Endothelial cell of umbilical vein (primary cell): Measurements from ENCODE around the gene MYO6. TPM values are rescaled to one million over a fixed set of nuclear protein-coding genes. Genes with fewer than 3 reads are reported as not detected.

Experiments used
- BruUV-seq: library from RNA; stranded (reverse); fragments of 400-500 nt; replicated peaks from 2 replicates; lab custom pipeline; 2021; lab: Mats Ljungman, UMichigan
- CTCF ChIA-PET: fragments of 300-600, 350-600 bp; sonication (Branson Sonifier 250); formaldehyde crosslinking; loops from one replicate; lab custom pipeline; 2021; ENCODE audit warnings: antibody characterized with exemption, inconsistent platforms; lab: Charles Lee
- POLR2A ChIA-PET: fragments of 300-600, 350-600 bp; sonication (Branson Sonifier 250); formaldehyde crosslinking; loops from one replicate; lab custom pipeline; 2021; ENCODE audit warnings: antibody characterized with exemption, inconsistent platforms; lab: Charles Lee
- DNase-seq: peaks from one replicate; pipeline ENCODE4 v3.0.0-alpha.2; 2011; ENCODE audit warnings: low read depth, low spot score
- FAIRE-seq: peaks from 2 replicates; lab custom pipeline; 2011; peaks lifted over from hg19 to GRCh38; lab: Jason Lieb, UNC
- H2AFZ ChIP-seq: 2 replicates; pipeline ENCODE4 v1.6.0; 2012; ENCODE audit warnings: low read depth, low read length, control low read depth, inconsistent platforms
- H3K27ac ChIP-seq: 2 replicates; pipeline ENCODE4 v1.5.1; 2011; ENCODE audit warnings: low read depth, mild to moderate bottlenecking, control low read depth, low read length, moderate library complexity; ENCODE audit not compliant: insufficient read depth
- H3K27me3 ChIP-seq, 2 experiments: 2 replicates each; pipeline versions ENCODE4 v1.6.0 to v1.6.1; 2011; ENCODE audit warnings: low read length in 2 of 2, mixed read lengths in 1 of 2; ENCODE audit not compliant: control insufficient read depth in 2 of 2, insufficient read depth in 2 of 2
- H3K36me3 ChIP-seq, 2 experiments: 2 replicates in 1 of 2; 3 replicates in 1 of 2; pipeline ENCODE4 v1.5.1; 2011; ENCODE audit warnings: low read length in 2 of 2, mild to moderate bottlenecking in 1 of 2, moderate library complexity in 1 of 2; ENCODE audit not compliant: control insufficient read depth in 2 of 2, insufficient read depth in 2 of 2; ENCODE audit errors: extremely low read depth in 1 of 2
- H3K4me1 ChIP-seq: 3 replicates; pipeline ENCODE4 v1.5.1; 2011; ENCODE audit warnings: mild to moderate bottlenecking, low read length; ENCODE audit not compliant: control insufficient read depth, insufficient read depth; ENCODE audit errors: extremely low read depth
- H3K4me2 ChIP-seq: 2 replicates; pipeline ENCODE4 v1.6.1; 2011; ENCODE audit warnings: low read length, control low read depth, mixed read lengths; ENCODE audit not compliant: insufficient read depth
- H3K4me3 ChIP-seq, 3 experiments: fragments of 200-600 bp in 1 of 3; sonication (generic), shearing (Covaris generic) in 1 of 3; replicated peaks in 1 of 3; 2 replicates each; pipeline ENCODE4 v1.5.1; 2011 to 2016; ENCODE audit warnings: control low read depth in 3 of 3, low read length in 3 of 3, mild to moderate bottlenecking in 2 of 3, inconsistent platforms in 1 of 3, low read depth in 1 of 3, moderate library complexity in 1 of 3; ENCODE audit not compliant: insufficient read depth in 1 of 3
- H3K79me2 ChIP-seq: 2 replicates; pipeline ENCODE4 v1.6.0; 2012; ENCODE audit warnings: low read length, inconsistent platforms; ENCODE audit not compliant: control insufficient read depth, insufficient read depth
- H3K9ac ChIP-seq: replicated peaks from 2 replicates; pipeline ENCODE3; 2011; ENCODE audit warnings: low read length, control low read depth; ENCODE audit not compliant: insufficient read depth; ENCODE audit errors: extremely low read depth
- H3K9me1 ChIP-seq: replicated peaks from 3 replicates; pipeline ENCODE4 v1.6.0; 2011; ENCODE audit warnings: mild to moderate bottlenecking, low read length; ENCODE audit not compliant: control insufficient read depth, insufficient read depth; ENCODE audit errors: extremely low read depth
- H3K9me3 ChIP-seq: replicated peaks from 2 replicates; pipeline ENCODE4 v1.5.1; 2012; ENCODE audit warnings: low read length, inconsistent platforms; ENCODE audit not compliant: control insufficient read depth, insufficient read depth
- H4K20me1 ChIP-seq: replicated peaks from 2 replicates; pipeline ENCODE3; 2011; ENCODE audit warnings: mild to moderate bottlenecking, low read length; ENCODE audit not compliant: control insufficient read depth, insufficient read depth; ENCODE audit errors: extremely low read depth
- EZH2 ChIP-seq: IDR thresholded peaks from 2 replicates; pipeline ENCODE4 v1.6.1; 2012; ENCODE audit warnings: borderline replicate concordance, low read depth, mild to moderate bottlenecking, moderate library complexity, low read length, inconsistent platforms; ENCODE audit not compliant: severe bottlenecking
- FOS ChIP-seq: IDR thresholded peaks from 2 replicates; pipeline ENCODE4 v1.6.1; 2011; ENCODE audit warnings: mild to moderate bottlenecking, low read length, moderate library complexity, borderline replicate concordance; ENCODE audit not compliant: insufficient read depth
- GATA2 ChIP-seq: IDR thresholded peaks from 2 replicates; pipeline ENCODE4 v1.7.0; 2011; ENCODE audit warnings: low read depth, mild to moderate bottlenecking, moderate library complexity, mixed read lengths, low read length; ENCODE audit not compliant: insufficient read length, insufficient read depth
- JUN ChIP-seq: IDR thresholded peaks from 2 replicates; pipeline ENCODE4 v1.6.1; 2011; ENCODE audit warnings: borderline replicate concordance, low read depth; ENCODE audit not compliant: insufficient read length, insufficient read depth
- MYC ChIP-seq: IDR thresholded peaks from one replicate; pipeline ENCODE4 v1.6.1; 2011; ENCODE audit warnings: mild to moderate bottlenecking, low read depth, low read length
- POLR2A ChIP-seq: IDR thresholded peaks from 2 replicates; pipeline ENCODE4 v1.6.1; 2012; ENCODE audit warnings: low read depth, mild to moderate bottlenecking, control low read depth, low read length
- POLR2AphosphoS5 ChIP-seq: IDR thresholded peaks from 2 replicates; pipeline ENCODE4 v1.6.1; 2012; ENCODE audit warnings: low read depth, mild to moderate bottlenecking, control low read depth, low read length, moderate library complexity; ENCODE audit not compliant: insufficient read depth
- dilution Hi-C: fragments of 300-500 bp; cut with MboI; formaldehyde crosslinking; loops from one replicate; pipeline ENCODE4 v1.15.0; 2019; ENCODE audit warnings: low sequenced_read_pairs; ENCODE audit not compliant: extremely low pct_ligation_motif_present
- intact Hi-C: fragments of 100-400 bp; cut with micrococcal nuclease; formaldehyde crosslinking; loops from one replicate; pipeline ENCODE4 v1.10.0; 2022
- polyA plus RNA-seq, 4 experiments: library from polyadenylated mRNA; depleted of rRNA in 3 of 4; stranded (reverse) in 3 of 4; unstranded in 1 of 4; fragments of >200 nt; gene quantifications; 2 replicates each; pipeline versions ENCODE4 v1.2.1 to v1.2.3, GENCODE V29; 2011 to 2012; ENCODE audit warnings: missing spikeins in 1 of 4
- total RNA-seq: library from RNA; stranded (reverse); gene quantifications from 2 replicates; pipeline ENCODE4 v1.2.3, GENCODE V29; 2021
- TF ChIP-seq, protein P1 (sequence below): IDR thresholded peaks from 2 replicates; pipeline ENCODE4 v1.6.1; 2011; ENCODE audit not compliant: insufficient read depth, insufficient read length
- TF ChIP-seq, protein P2 (sequence below), 2 donors: IDR thresholded peaks; 1 replicate in 1 of 2; 2 replicates in 1 of 2; pipeline ENCODE4 v1.5.1; 2011; ENCODE audit warnings: low read length in 2 of 2, mild to moderate bottlenecking in 2 of 2, moderate library complexity in 2 of 2, control low read depth in 1 of 2, inconsistent platforms in 1 of 2, low read depth in 1 of 2; ENCODE audit not compliant: insufficient read depth in 1 of 2; ENCODE audit errors: extremely low read depth in 1 of 2

MYO6 gene
- total and polyA plus RNA-seq, 2 donors (not counting 3 experiments of a cell fraction or from before 2014, with no cell fraction given), result 15.5 to 68.0 TPM

DNA sequence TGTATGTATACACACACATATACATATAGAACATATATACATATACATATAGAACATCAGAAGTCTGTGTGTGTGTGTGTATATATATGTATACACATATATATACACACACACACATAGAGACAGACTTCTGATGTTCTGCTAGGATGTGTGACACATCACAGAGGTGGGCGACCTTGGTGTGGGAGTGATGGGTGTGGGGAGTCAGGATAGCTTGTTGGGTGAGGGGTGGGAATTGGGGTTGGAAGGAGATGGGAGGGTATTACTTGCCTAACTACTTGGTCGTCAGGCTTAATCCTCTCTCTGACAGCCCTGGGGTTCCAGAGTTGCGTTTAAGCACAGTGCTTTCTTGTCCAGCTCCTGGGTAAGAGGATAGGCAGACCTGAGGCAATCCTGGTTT, 8.3 kb downstream of the MYO6 start:
- H4K20me1 ChIP-seq, result peaks cover 10% of the 10 kb centered on the region
- H3K4me2 ChIP-seq, result no peak overlapping the region
- DNase-seq (no peak), FAIRE-seq (no peak)
- H3K9me1 ChIP-seq, result no peaks in the 10 kb centered on the region
- H3K4me1 ChIP-seq, result peaks cover 20% of the 10 kb centered on the region
- no peak overlapping the region for H2AFZ ChIP-seq
- no peak overlapping the region for H3K27ac ChIP-seq
- ChIA-PET CTCF (interaction anchor here (2.2 kb wide), 1 partner anchor 13 kb away, joined by 7 read pairs; no protein-coding TSS in a partner anchor), POLR2A (no interaction called here)
- TF ChIP-seq EZH2 (no peak), FOS (no peak)
- no peak overlapping the region for H3K9ac ChIP-seq
- no TSS peak for BruUV-seq
- intact Hi-C loops (no loop called here), dilution Hi-C loops (no loop called here)
- H3K9me3 ChIP-seq, result no peaks in the 10 kb centered on the region
- H3K4me3 ChIP-seq, result no peak overlapping the region
- no peaks in the 10 kb centered on the region for H3K36me3 ChIP-seq
- no peaks in the 10 kb centered on the region for H3K27me3 ChIP-seq
- peaks cover 68% of the 10 kb centered on the region for H3K79me2 ChIP-seq

DNA sequence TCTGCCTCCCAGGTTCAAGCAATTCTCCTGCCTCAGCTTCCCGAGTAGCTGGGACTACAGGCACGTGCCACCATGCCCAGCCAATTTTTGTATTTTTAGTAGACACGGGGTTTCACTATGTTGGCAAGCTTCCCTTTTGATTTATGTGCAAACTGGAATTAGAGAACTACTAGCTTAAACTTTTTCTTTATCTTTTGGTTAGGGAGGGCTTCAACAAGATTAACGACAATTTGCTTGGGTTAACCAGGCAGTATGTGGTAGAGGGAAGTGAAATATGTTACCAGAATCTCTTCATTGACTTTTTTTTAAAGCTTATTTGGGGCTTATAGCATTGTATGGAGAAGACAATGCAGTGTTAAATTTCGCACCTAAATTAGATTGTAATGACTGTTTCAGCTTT, 9.0 kb downstream of the MYO6 start:
- dilution Hi-C loops (no loop called here), intact Hi-C loops (no loop called here)
- Histone ChIP-seq H3K27ac (no peak overlapping the region), H3K9me1 (no peaks in the 10 kb centered on the region), H3K4me2 (no peak overlapping the region), H3K9ac (no peak overlapping the region), H3K9me3 (no peaks in the 10 kb centered on the region), H3K27me3 (no peaks in the 10 kb centered on the region), H2AFZ (no peak overlapping the region), H3K79me2 (peaks cover 65% of the 10 kb centered on the region), H4K20me1 (peaks cover 13% of the 10 kb centered on the region), H3K36me3 (no peaks in the 10 kb centered on the region), H3K4me1 (peaks cover 13% of the 10 kb centered on the region), H3K4me3 (no peak overlapping the region)
- FAIRE-seq (no peak), DNase-seq (no peak)
- ChIA-PET CTCF (interaction anchor here (2.2 kb wide), 1 partner anchor 12 kb away, joined by 7 read pairs; no protein-coding TSS in a partner anchor), POLR2A (no interaction called here)
- BruUV-seq, result no TSS peak
- TF ChIP-seq JUN, result no peak
- no peak for TF ChIP-seq POLR2A
- TF ChIP-seq GATA2, result no peak
- no peak for TF ChIP-seq EZH2
- TF ChIP-seq FOS, result no peak
- no peak for TF ChIP-seq POLR2AphosphoS5
- TF ChIP-seq, protein P1, sequence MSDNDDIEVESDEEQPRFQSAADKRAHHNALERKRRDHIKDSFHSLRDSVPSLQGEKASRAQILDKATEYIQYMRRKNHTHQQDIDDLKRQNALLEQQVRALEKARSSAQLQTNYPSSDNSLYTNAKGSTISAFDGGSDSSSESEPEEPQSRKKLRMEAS, result no peak
- TF ChIP-seq, protein P2, sequence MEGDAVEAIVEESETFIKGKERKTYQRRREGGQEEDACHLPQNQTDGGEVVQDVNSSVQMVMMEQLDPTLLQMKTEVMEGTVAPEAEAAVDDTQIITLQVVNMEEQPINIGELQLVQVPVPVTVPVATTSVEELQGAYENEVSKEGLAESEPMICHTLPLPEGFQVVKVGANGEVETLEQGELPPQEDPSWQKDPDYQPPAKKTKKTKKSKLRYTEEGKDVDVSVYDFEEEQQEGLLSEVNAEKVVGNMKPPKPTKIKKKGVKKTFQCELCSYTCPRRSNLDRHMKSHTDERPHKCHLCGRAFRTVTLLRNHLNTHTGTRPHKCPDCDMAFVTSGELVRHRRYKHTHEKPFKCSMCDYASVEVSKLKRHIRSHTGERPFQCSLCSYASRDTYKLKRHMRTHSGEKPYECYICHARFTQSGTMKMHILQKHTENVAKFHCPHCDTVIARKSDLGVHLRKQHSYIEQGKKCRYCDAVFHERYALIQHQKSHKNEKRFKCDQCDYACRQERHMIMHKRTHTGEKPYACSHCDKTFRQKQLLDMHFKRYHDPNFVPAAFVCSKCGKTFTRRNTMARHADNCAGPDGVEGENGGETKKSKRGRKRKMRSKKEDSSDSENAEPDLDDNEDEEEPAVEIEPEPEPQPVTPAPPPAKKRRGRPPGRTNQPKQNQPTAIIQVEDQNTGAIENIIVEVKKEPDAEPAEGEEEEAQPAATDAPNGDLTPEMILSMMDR (IDR thresholded peaks at IDR 0.05; ENCODE audit: extremely low read depth in 1 of 2, insufficient read depth in 1 of 2, low read depth in 1 of 2, low read length in 2 of 2), result no peak
- TF ChIP-seq MYC, result no peak
